NCI-H1436 (cell line): ENCODE measurements around the gene UQCRQ.

ENCODE experiments used
- DNase-seq: peaks from one replicate; lab custom pipeline; 2025; lab: John Stamatoyannopoulos, UW

The UQCRQ gene

GRCh38 chr5:132915681-132916080, 49.2 kb downstream of the UQCRQ start:
- no peak for DNase-seq

- DNase-seq, result no peak
Measured at GRCh38 chr5:132916086-132916485, 49.6 kb downstream of the UQCRQ start.
